GM19240 (cell line): Measurements from ENCODE around the gene SLC35G2.
A peak's percentile ranks its signal among the peaks of the same experiment; 100 is the strongest.
"Not testable (repeated sequence)": the region's sequence is repeated elsewhere in the genome, so short reads cannot be mapped to it uniquely, and the experiment has no call there.

Source experiments
- DNase-seq: peaks from one replicate; pipeline ENCODE4 v3.0.0; 2011; ENCODE audit warnings: low spot score; ENCODE audit not compliant: insufficient read length

The SLC35G2 gene

GRCh38 chr3:136835089-136835812, 16.3 kb downstream of the SLC35G2 start:
- no peak for DNase-seq

GRCh38 chr3:136835813-136836510, 17.0 kb downstream of the SLC35G2 start:
- no peak for DNase-seq

DNA sequence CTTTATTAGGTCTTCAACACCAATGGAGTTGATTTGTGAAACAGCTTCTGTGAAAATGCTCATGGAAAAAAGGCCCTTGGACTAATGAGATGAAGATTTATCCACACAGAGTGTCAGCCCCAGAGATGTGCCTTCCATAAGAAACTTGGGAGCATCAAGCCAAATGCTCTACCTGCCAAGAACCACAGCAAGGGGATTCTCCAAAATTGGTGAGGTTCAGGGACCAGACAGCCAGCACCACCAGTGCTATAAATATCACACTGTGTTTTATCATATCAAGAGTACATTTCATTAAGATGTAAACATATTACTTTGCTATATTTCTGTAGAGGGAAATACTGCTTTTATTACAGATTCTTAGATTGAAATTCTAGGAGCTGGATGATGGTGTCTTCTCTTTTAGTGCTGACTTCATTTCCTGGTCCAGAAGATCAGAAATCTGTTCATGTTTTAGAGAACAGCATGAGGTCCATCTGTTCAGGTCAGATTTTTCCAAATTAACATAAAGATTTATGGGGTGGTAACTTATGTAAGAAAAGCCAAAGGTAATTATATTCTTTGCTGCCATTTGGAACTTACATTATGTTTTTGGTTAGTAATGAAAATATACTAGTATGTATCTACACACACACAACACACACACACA, 17.7 kb downstream of the SLC35G2 start:
- DNase-seq = no peak

DNA sequence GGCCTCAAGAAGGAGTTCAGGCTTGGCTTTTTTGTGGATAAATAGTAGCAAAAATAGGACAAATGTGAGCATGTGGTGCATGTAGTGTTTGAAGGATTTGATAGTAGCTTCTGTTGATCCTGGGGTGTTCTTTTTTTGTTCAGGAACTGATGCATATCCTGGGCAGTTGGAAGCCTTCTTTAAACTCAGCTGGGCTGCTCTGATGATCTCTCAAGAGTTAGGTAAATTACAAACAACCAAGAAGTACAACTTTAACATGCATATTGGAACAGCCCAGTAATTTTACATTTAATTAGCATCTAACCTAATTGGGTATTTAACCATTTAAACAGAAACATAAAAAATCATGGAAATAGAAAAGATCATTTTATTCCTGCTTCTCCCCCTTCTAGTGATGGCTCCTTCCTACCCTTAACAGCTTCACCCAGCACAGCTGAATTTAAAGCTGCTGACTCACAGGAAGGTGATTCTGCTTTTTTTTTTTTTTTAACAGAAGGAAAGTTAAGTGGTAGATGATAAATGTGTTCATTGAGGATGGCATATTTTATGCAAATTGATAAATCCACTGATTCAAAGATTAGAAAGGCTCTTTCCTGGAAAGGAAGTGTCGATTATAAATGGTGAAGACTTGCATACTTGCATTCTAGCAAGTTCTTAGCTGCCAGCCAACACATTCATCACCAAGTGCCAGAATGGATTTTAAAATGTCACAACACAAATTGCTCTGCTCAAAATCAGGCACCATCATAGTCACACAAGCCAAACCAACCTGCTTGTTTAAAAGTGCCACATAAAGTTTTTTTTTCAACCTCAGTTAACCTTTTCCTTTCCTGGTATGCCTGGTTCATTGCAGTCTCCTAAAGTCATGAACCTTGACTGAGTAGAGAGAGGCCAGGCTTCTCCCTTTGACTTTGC, 20.0 kb downstream of the SLC35G2 start:
- DNase-seq = no peak

- DNase-seq = no peak
These were observed 20.6 kb downstream of the SLC35G2 start for GRCh38 chr3:136839556-136839931.

GRCh38 chr3:136840252-136840651, 21.3 kb downstream of the SLC35G2 start:
- no peak for DNase-seq

DNA sequence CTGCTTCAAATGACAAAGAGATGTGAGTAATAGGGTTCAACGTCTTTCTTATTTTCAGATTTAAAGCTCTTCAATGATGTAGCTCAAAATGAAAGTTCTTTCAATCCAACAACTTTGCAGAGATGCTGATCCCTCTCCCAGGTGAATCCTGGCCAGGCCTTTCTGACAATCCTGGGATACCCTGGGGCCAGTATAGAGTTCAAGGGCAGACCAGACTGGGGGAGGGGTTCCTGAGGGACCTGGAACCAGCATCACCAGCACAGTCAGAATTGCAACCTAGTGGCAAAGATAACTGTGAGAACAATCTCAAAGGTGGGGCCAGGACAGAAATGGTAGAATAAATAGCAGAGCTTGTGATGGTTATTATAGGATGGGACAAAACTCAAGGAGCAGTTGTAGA, 23.4 kb downstream of the SLC35G2 start:
- DNase-seq = no peak

GRCh38 chr3:136844724-136845123, 25.8 kb downstream of the SLC35G2 start:
- no peak for DNase-seq

DNA sequence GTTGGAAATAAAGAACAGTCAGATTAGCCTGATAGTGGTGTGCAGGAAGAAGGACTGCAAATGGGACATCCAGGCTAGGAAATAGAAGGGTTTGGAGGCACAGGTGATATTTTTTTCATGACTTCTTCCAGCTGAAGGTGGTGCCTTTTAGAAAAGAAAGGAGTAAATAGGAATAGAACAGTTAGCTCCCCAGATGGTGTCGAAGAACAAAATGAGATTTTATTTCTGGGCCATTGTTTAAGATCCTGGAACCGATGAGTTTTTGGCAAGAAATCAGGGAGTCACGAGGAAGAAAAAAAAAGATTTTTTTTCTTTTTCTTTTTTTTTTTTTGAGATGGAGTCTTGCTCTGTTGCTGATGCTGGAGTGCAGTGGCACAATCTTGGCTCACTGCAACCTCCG, 33.3 kb downstream of the SLC35G2 start:
- DNase-seq = no peak

- no peak for DNase-seq
These were observed 37.7 kb downstream of the SLC35G2 start for GRCh38 chr3:136856665-136857064.

- DNase-seq = no peak
These were observed 39.5 kb downstream of the SLC35G2 start for GRCh38 chr3:136858381-136858780.

DNA sequence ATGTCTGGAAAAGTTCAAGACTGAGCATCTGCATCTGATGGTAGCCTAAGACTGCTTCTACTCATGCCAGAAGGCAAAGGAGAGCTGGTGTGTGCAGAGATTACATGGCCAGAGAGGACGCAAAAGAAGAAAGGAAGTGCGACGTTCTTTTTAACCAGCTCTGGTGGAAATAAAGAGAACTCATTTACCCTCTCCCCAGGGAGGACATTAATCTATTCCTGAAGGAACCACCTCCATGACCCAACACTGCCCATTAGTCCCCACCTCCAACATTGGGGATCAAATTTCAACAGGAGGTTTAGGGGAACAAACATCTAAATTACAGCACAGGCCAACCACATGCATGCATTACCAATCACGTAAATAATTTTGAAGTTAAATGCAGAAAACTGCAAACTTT, 41.6 kb downstream of the SLC35G2 start:
- DNase-seq = no peak

DNA sequence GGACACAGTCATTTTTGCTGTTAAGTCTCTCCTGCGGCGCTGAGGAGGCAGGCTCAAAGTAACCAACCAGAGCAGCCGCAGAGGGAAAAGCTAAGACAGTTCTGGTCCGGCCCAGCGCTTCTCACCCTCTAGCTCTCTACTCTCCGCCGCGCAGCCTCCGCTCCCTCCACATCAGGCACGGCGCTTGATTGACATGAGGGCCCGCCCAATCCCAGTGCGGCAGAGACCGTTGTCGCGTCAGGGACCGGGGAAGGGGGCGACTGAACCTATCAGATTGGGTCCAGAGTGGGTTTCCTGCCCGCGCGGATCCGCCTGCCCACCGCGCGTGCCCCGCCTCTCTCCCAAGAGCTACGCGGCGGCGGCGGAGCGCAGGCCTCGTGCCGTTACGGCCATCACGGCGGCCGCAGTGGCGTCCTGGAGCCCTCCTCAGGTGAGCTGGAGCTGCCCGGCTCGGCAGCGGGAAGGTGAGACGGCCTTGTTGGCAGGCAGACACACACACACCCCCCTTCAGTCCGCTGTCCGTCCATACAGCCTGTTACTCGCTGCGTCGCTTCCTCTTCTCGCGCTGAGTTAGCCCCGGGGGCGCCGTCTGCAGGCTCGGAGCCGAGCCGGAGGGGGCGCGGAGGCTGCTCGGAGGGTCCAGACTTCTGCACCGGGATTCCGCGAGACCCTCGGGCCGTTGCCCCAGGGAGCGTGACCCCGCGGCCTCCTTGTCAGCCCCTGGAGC, 43.1 kb downstream of the SLC35G2 start, which contains the start of gene NCK1:
Gene NCK1, plus strand, starts transcription at position 319 of the 727 bp plus-strand sequence. CDS start 65,794 bp downstream, outside the sequence.
- peak; percentile 80 for DNase-seq

DNA sequence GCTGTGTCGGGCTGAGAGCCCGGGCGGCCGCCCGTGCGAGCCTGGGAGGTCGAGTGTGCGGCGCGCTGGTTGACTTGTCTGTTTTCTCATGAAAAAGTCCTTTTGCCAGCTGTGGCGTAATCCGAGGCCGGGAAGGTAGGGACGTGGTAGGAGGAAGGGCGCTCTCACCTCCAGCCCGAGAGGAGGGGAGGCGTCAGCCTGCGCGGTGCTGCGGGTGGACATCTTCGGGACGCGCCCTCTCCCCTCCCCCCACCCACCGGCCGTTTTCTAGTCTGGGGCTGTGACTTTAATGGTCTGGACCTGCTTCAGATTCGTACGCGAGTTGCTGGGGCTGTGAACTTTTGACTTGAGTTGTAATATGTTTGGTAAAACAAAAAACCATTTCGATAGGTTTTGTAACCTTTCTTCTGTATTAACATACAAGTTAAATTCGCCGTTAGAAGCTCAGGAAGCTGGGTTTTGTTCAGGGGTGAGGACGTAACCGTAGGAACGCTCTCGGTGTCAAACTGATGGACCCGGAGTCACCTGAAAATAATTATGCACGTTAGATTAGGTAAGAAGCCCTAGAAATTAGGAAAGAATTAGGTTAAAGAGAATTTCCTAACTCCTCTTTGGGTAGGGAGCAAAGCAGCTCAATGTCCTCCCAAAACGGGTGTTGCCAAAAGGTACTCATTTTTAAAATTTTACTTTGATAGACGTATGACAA, 43.8 kb downstream of the SLC35G2 start:
- DNase-seq = no peak

GRCh38 chr3:136869282-136869681, 50.4 kb downstream of the SLC35G2 start:
- DNase-seq = no peak

- not testable (repeated sequence) for DNase-seq
These were observed 53.3 kb downstream of the SLC35G2 start for GRCh38 chr3:136872258-136872657.

GRCh38 chr3:136879510-136879909, 60.6 kb downstream of the SLC35G2 start:
- not testable (repeated sequence) for DNase-seq

GRCh38 chr3:136882571-136882970, 63.6 kb downstream of the SLC35G2 start:
- no peak for DNase-seq

- no peak for DNase-seq
These were observed 65.2 kb downstream of the SLC35G2 start for GRCh38 chr3:136883967-136884720.
